RKO (cell line): Measurements from ENCODE around the gene NAPB.
"Not testable (repeated sequence)": the region's sequence is repeated elsewhere in the genome, so short reads cannot be mapped to it uniquely, and the experiment has no call there.

ENCODE experiments used
- DNase-seq: peaks from one replicate; pipeline ENCODE4 v3.0.0-alpha.2; 2016; ENCODE audit warnings: low spot score

NAPB gene

DNA sequence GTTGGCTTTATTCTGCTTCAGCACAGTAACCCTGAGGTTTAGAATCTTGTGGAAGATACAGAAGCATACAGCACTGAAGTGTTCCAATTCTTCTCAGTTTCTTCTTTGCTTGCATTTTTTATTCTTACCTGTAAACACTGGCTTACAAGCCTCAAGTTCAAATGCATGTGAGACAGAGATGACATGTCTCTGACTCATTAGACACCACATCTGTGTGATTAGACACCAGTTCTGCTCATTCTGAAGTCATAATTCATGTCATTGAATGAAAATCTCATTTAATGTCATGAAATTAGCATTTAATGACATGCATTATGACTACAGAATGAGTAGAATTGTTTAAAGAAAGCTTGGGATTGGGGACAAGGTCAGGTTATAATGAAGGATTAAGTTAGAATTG is 53.5 kb downstream of the NAPB start:
- DNase-seq: peak; percentile 95

DNA sequence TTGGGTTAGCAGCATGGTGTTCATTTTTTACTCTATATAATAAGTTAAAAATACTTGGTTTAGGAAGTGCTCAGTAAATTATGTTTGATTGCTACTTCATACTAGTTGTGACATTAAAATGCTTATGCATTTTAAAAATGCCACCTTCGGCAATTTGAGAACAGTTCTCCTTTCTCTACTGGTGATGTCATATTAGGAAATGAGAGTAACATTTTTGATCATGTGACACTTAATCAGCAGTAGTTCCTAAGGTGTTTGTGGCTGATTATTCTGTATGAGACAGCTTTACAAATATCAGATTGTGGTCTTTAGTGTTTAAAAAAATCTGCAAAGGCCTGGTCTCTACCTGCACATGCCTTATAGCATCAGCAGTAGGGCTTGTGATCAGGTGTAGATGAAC is 54.9 kb downstream of the NAPB start:
- DNase-seq: peak; percentile 60

DNA sequence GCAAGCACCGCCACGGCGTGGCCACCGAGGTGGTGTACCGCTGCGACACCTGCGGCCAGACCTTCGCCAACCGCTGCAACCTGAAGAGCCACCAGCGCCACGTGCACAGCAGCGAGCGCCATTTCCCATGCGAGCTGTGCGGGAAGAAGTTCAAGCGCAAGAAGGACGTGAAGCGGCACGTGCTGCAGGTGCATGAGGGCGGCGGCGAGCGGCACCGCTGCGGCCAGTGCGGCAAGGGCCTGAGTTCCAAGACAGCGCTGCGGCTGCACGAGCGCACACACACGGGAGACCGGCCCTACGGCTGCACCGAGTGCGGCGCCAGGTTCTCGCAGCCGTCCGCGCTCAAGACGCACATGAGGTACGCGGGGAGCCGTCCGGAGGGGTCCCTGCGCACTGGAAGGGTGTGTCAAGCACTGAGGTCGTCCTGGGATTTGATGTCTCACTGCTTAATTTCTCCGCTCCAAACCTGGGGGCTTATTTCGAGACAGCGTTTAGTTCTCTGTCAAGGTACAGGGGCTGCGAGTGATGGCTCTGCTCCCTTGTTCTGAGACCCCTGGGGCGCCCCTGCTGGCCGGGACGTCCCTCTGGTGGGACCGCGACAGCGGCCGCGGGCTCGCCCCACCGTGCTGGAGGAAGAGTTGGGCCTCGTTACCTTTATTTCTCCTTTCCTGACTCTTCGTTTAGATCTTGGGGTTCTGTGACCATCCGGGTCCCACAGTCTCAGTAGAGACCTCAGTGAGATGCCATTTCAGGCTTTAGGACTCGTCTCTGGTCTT is 55.7 kb downstream of the NAPB start:
- no peak for DNase-seq

DNA sequence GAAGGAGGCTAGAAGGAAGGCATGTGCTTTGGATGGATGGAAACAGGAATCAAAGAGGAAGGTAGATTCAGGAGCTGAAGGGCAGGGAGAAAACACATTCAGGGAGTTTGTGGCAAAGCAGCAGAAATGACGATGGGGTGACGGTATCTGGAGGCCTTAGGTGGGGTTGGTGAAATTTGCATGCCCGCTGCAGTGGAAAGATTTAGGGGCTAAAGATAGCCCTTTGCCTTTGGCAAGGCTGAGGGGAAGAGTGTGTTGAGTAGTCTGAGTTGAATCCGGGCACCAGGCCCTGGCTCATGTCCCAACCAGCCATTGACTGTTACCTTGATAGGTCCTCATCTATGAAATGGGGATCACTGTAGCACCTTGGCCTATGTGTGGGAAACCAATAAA is 58.0 kb downstream of the NAPB start:
- DNase-seq: no peak

DNA sequence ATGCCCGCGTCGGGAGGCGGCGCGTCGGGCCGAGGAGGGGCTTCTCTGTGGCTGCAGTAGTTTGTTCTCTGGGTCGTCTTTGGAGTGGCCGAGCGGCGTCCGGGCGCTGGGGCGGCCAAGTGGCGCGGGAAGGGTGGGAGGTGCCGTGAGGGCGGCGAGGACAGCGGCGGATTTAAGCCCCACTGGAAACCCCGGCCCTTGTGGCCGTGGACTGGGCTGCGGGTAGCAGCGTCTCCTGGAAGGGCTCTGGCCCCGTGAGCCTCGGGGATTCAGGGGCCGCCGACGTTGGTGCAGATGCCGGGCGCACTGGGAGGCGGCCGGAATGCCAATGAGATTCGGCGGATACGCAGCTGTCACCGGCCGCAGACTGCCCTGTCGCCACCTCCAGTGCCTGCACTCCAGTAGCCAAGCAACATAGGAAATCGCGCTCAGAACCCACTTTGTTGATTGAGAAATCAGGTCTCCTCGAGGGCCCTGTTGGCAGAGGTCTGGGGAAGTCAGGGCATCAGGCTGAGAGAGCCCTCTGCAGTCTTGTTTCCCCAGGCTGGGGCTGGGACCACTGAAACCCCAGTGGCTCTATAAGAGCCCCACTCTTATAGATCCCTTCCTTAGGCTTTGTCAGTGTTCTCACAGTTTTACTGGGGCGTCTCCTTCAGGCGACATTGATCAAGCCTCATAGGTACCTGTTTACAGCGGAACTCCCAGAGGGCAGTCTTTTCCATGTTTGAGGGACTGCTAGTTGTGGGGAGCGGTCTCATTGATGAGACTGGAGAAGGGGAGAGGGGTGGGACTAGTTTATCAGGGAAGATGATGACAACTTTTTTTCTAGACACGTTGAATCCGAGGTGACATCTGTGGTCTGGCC is 58.7 kb downstream of the NAPB start:
- DNase-seq: peak; percentile 59

DNA sequence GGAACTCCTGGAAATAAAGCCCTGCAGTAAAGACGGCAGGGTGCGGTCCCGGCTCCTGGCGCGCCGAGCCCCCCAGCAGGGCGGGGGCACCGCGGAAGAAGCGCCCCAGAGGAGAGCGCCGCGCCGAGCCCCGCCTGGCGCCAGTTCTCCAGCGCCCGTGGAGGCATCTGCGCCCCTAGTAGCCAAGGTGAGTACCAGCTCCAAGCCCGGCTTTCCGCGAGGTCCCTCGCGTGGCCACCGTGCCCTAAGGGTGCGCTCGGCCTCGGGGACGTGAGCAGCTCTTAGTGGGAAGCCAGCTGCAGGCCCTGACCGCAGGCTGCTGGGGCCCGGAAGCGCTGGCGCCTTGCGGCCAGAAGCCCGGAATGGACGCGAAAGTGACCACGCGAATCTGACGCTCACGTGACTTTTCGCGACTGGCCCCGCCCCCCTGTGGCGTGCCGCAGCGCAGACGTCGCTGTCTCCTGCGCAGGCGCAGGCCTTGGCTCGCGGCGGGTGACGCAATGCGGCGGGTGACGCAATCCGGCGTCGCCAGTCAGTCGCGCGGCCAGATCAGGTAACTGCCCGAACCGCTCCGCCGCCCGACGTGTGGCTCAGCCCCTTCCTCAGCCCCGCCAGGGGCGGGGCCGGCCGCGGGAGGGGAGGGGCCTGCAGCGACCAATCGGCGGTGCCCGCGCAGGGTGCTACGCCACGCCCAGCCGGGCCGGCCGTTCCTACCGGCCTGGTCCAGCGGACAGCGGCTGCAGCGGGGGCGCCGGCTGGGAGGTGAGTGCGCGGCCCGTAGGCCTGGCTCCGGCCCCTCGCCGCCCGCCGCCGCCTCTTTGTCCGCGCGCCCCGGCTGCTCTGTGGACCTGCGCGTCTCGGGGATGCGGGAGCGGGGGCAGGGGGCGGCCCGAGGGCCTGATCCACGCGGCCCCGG is 59.6 kb downstream of the NAPB start, which contains the start of gene GZF1:
Gene GZF1, plus strand, starts transcription at position 707 of the 916 bp plus-strand sequence. CDS start 2,202 bp downstream, outside the sequence.
- DNase-seq: peak; percentile 99

DNA sequence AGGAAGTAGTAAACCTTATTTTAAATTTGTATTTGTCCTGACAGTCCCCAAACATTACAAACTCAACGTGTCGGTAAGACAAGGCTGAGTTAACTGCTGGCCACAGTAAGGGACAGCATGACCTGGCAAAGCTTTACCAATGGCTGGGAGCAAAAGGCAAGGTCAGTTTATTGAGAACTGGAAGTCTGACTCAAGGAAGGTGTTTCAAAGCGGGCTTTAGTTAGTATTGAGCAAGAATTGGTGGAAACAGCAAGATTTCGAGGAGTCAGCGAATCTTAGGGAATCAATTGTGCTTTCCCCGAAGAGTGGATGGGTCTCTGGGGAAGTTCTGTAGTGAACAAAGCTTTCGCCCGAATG is 60.2 kb downstream of the NAPB start:
- DNase-seq: peak; percentile 64

DNA sequence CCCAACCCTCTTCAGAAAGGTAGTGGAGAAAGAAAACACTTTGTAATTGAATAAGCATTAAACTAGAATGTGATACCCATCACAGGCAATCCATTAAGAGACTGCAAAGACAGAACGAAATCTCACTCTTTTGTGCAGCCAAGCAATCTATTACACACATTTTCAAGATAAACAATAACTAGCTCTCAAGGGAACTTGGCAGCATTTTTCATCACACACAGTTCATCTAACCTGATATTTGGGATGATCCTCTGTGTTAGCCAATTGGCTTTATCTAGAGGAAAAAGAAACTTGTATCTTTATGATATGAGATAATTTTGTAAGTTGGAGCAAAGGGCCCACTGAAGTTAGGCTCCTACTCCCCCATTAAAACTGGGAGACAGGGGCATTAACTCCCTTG is 60.8 kb downstream of the NAPB start:
- DNase-seq: no peak

DNA sequence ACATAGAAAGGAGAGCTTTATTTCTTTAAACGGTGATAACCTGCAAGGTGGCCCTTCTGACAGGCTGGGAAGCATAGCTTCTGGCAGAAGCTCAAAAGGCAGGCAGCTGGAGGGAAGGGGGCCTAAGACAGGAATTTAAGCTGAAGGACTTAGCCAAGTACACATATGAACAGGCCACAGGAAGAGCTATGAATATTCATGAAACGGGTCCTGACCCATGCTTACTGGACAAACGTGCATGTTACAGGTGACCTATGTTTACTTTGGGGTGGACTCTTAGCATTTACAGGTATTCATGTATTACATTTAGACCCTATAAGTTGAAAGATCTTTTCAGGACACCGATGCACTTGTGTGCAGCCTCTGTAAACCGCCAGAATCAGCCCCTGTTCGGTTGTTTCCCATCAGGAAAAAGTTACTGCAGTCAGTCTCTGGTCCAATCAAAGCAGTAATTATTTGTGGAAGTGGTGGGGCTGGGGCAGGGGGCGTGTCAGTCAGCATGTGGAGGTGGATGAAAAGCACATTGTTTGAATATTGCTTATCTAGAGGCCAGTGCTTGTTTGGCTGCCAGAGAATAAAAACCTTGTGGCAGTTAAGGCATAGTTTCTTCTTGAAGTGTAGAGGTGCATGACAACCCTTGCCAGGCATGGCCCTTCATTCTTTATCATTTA is 62.2 kb downstream of the NAPB start:
- no peak for DNase-seq

DNA sequence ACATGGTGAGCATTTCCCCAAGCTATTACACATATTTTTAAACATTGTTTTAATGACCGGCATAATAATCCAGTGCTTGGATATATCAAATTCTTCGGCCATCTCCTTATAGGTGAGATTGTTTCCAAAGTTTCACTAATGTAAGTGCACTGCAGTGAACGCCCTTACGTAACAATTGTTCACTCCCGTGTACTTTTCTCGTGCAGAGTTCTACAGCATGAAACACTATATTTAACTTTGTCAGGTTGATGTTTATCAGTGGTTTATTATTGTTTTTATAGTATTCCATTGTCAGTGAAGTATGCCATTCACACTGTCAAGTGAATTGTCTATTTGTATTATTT is 62.8 kb downstream of the NAPB start:
- no peak for DNase-seq

DNA sequence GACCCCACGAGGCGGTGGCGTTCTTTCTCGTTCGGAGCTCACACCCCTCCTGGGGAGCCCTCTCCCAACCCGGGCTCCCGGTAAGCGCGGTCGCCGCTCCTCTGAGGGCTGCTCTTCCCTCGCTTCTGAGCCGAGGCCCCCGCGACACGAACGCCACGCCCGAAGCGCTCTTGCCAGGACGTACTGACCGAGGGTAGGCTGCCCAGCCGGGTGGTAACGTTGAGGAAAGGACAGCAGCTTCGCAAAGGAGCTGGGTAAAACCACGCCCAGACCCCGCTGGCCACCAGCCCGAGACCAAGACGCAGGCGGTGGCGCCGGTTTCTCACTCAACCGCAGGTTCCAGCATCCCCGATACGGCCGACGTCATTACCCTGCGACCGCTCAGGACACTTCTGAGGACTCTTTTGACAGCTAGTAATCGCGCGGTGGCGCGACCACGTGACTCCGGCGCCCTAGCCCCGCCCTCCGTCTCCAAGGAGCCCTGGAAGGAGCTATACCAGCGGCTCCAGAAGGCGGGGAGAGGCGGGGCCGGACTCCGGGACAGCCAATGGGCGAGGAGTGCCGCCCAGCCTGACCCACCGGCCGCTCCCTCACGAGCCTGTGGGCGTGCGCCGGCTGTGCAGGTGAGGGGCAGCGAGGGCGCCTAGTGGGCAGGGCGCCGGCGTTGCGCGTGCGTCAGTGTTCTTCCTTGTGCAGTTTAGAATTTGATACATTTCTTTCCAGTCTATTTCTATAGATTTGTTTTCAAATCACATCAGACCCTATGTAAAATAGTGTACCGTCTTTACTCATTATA is 63.3 kb downstream of the NAPB start:
- DNase-seq: peak; percentile 100

DNA sequence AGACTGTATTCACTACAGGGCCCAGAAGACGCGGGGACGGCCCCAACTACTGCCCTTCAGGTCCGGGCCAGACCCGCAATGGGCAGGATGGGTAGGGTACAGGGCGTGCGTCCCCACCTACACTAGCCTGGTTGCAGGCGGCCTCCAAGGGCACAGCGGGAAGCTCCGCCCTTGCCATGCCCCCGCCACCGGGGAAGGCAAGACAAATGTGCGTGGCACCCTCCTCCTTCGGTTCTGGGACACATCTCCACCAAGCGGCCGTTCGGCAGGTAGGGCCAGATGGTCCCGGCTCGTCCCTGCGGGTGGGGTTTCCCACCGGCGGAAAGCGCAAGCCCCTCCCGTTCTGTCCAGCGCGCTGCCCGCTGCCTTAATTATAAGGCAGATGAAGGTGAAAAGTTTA is 65.1 kb downstream of the NAPB start:
- no peak for DNase-seq

DNA sequence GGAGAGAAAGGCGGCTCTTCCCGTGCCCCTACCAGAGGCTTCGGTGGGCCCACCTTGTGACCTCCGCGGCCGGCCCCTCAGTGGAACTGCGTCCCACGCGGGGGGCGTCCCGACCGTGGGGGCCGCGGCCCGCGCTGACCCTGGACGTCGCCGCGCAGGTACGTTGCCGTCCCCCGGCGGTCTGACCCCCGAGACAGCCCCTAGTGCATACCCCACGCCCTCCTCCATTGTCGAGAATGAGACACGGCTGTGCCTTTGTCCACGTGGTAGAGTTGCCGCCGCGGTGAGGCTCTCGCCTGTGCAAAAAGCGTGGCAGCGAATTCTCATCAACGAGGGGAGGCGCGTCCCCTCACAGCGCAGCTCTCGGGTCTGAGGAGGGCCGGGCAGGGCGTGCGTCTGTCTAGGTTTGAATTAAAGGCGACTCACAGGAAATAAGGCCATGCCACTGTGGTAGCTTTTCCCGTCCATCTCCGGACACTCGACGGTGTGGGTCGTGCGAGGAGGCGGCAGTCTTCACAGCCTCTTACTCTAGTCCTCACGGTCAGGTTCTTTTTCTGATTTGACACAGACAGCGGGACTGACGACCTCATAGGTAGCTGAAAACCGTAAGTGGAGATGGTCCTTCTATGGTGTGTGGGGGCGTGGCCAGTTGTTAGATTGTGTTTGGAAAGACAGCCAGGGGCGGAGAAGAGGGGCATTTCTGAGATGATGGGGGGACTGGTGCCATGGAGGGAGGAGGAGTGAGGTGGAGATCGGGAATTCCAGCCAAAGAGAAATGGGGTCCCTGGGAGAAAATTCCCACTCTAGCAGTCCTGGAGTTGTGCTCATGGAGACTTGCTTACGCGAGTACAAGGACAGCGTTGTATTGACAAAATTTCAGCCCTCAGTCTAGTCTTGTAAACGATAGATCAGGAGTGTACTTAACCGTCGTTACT is 70.1 kb downstream of the NAPB start:
- peak; percentile 62 for DNase-seq

DNA sequence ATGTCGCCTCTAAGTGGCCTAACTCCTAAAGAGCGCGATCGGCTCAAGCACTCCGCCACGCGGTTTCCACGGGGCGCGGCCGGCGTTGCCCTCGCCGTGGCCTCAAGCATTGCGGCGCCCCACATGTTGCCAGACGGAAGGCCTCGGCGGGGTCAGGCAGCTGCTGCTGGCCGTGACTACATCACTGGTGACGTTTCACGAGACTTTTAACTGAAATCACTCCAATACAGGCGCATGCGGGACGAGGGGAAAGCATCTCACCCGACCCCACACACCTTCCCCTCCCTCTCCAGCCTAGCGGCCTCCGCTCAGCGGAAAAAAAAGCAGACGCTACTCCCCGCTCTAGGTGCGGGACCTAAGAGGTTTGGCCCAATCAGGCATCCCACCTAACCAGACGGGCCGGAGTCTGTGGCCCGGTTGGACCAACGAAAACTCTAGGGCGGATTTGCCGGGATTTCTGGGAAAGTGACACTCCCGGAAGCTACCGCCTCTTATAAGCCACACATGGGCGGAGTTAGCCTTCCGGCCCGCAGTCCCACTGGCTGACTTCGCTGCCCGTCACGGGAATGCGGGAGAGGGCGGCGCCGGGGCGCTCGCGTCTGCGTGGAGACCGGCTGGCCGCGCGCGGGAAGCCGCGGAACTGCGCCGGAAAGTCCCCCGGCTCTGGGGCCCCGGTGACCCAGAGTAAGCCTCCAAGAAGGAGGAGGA is 70.9 kb downstream of the NAPB start, which contains the start of gene NXT1:
Gene NXT1, plus strand, starts transcription at position 596 of the 708 bp plus-strand sequence. CDS start 3,251 bp downstream, outside the sequence.
- peak; percentile 98 for DNase-seq

DNA sequence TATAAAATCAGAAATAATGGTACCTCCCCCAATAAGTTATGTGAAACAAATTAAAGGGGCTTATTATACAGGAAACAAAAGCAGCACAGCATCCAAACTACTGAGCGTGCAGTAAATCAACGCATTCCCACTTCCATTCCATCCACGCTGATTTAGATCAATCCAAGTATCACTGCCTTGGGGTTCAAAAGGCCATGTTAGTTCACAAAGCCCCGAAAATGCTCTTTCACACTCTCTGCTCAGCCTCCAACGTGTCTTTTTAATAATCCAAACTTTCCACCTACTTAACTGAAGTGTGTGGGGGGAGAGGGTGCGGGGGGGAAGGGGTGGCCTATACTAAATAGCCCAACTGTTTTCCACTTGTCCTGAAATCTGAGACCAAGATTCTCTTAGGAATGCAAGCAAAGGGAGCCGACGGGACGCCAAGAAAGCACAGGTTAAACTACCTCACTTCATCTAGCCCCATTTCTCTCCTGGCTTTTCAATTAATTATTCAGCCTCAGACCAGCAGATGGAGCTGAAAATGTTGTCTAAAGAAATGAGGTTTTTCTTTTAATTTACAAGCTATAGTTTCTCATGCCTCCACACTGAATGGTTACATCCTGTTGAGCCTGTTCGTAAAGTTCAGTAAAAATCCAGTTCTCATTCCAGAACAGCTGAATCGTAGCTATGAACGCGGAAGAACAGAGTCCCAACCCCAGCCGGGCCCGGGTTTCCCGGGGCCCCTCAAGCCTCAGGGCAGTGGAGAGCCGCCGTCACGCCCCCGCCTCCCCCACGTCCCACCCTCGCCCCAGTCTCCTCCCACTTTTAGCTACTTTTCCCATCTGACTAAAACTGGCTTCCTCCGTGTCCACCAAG is 71.7 kb downstream of the NAPB start:
- DNase-seq: no peak

DNA sequence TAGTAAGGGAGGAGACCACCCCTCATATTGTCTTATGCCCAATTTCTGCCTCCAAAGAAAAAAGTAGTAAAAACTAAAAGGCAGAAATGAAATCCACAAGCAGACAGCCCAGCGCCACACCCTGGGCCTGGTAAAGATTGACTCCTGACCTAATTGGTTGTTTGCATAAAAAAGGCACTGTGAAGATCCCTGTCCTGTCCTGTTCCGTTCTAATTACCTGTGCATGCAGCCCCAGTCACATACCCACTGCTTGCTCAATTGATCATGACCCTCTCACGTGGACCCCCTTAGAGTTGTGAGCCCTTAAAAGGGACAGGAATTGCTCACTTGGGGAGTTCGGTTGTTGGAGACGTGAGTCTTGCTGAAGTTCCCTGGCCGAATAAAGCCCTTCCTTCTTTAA is 72.8 kb downstream of the NAPB start:
- not testable (repeated sequence) for DNase-seq

DNA sequence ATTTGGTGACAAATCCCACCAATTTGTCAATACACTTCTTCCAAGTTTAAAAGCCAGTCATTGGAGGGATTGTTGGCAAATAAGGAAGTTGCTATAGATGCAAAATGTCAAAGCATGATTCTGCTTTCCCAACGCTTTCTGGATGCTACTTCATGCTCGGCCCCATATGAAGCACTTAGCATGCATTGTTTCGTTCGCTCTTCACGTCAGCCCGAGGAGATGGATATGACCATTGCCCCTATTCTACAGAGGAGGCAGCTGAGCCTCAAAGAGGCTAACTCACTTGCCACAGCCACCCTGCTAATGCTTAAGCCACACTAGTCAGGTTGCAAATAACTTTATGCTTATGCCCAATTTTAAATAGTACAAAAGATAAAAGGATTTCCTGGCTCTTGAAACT is 73.5 kb downstream of the NAPB start:
- no peak for DNase-seq

DNA sequence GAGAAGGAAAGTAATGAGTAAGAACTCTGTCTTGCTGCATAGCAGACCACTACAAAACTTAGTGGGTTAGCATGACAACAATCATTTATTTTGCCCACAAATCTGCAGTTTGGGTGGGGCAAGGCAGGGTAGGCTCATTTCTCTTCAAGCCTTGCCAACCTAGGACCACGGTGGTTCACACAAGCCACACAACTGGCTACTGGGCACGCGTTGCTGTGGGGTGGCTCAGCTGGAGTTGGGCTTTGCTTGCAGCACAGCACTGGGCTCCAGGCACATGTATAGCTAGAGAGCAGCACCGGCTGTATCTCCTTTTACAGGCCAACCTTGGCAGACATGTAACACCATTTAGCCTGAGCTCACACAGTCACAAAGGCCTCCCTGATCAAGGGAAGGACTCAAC is 75.3 kb downstream of the NAPB start:
- no peak for DNase-seq
